ENCODE results near the gene CBX8. TPM values are rescaled to one million over a fixed set of nuclear protein-coding genes. Genes with fewer than 3 reads are reported as not detected.

CBX8 gene
- total RNA-seq, 1 experiment from 2014 or later, result 11.3 TPM

DNA sequence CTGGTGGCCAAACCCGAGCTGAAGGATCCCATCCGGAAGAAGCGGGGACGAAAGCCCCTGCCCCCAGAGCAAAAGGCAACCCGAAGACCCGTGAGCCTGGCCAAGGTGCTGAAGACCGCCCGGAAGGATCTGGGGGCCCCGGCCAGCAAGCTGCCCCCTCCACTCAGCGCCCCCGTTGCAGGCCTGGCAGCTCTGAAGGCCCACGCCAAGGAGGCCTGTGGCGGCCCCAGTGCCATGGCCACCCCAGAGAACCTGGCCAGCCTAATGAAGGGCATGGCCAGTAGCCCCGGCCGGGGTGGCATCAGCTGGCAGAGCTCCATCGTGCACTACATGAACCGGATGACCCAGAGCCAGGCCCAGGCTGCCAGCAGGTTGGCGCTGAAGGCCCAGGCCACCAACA, 13.0 kb downstream of the CBX8 start:
- peaks cover 26% of the 10 kb centered on the region for H3K79me2 ChIP-seq (ENCODE audit: low read length)
- H3K27ac ChIP-seq (ENCODE audit: low read length), result no peak overlapping the region
- ATAC-seq (no peak), DNase-seq (no peak)
- H3F3A ChIP-seq (ENCODE audit: low read length, unreplicated experiment), result no peaks in the 10 kb centered on the region
- peaks cover 13% of the 10 kb centered on the region for H3K4me1 ChIP-seq (ENCODE audit: insufficient read depth, low read length)
- TF ChIP-seq EZH2 (IDR thresholded peaks at IDR 0.05; ENCODE audit: low read length, unreplicated experiment), result no peak
- TF ChIP-seq CTCF (conservative IDR thresholded peaks at IDR 0.05; ENCODE audit: low read depth, low read length), result no peak
- TF ChIP-seq EZH2phosphoT487 (IDR thresholded peaks at IDR 0.05; ENCODE audit: borderline replicate concordance, low read length), result no peak
- peaks cover 8% of the 10 kb centered on the region; the same call in 1 of the 2 replicates for H4K20me1 ChIP-seq (ENCODE audit: low read length)
- H3K27me3 ChIP-seq (ENCODE audit: low read length), result no peaks in the 10 kb centered on the region
- no TSS peak for BruUV-seq (replicated peaks)
- H3K9me2 ChIP-seq (replicated peaks; ENCODE audit: low read length), result no peaks in the 10 kb centered on the region
- H3K4me2 ChIP-seq (ENCODE audit: low read length), result no peak overlapping the region
- peaks cover 38% of the 10 kb centered on the region; the same call in 1 of the 2 replicates for H3K36me3 ChIP-seq (ENCODE audit: low read depth, low read length)
- H3K9me3 ChIP-seq (ENCODE audit: low read length), result no peaks in the 10 kb centered on the region
- CTCF ChIA-PET, result no interaction called here
- POLR2A ChIA-PET (ENCODE audit: unreplicated experiment), result no interaction called here
- no peak overlapping the region for H3K9ac ChIP-seq (ENCODE audit: low read length)
- no peak overlapping the region for H3K4me3 ChIP-seq (ENCODE audit: low read length)
- intact Hi-C loops (cut with micrococcal nuclease), result no loop called here
- H2AFZ ChIP-seq (ENCODE audit: low read length), result no peak overlapping the region

DNA sequence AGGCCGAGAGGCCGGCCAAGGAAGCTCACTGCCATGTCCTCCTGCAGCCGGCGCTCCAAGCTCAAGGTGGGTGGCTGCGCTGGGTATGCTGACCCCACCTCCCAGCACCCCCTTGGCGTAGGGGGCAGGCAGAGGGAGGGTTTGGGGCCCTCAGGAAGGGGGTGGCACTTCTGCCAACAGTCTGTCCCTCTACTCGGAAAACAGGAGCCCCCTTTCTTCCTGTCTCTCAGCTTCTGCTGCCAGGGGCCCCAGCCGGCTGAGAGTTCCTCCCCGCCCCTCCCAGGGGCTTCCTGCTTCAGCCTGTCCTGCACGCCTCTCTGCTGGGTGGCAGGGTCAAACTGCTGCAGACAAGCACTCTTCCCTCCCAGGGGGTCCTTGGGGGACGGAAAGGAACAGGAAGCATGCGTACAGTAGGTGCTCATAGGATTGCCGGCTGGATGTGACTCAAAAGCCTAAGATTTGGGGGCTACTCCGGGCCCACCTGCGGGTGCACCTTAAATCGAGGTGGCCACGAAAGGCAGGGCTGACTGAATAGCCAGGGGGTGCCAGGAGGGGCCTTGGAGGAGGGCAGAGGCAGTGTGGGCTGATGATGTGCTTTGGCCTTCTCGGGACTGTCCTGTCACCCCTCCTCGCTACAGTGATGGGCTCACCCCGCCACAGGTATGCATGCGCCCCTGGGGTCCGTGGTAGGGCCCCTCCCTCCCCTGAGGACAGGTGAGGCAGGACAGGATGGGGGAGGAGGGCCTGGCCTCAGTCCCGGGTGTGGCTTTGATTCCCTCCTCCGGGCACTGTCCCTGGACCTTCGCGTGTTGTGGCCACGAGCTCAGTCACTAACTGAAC, 14.9 kb downstream of the CBX8 start:
- ChIA-PET CTCF (no interaction called here), POLR2A (ENCODE audit: unreplicated experiment) (no interaction called here)
- BruUV-seq (replicated peaks), result no TSS peak
- intact Hi-C loops (cut with micrococcal nuclease), result no loop called here
- Histone ChIP-seq H3K27me3 (ENCODE audit: low read length) (no peaks in the 10 kb centered on the region), H3K79me2 (ENCODE audit: low read length) (peaks cover 34% of the 10 kb centered on the region), H3K27ac (ENCODE audit: low read length) (no peak overlapping the region), H3K36me3 (ENCODE audit: low read depth, low read length) (peaks cover 38% of the 10 kb centered on the region; the same call in 1 of the 2 replicates), H3K9me2 (replicated peaks; ENCODE audit: low read length) (no peaks in the 10 kb centered on the region), H3K9me3 (ENCODE audit: low read length) (no peaks in the 10 kb centered on the region), H2AFZ (ENCODE audit: low read length) (no peak overlapping the region), H4K20me1 (ENCODE audit: low read length) (peaks cover 10% of the 10 kb centered on the region; the same call in 1 of the 2 replicates), H3K9ac (ENCODE audit: low read length) (no peak overlapping the region), H3F3A (ENCODE audit: low read length, unreplicated experiment) (no peaks in the 10 kb centered on the region), H3K4me2 (ENCODE audit: low read length) (no peak overlapping the region), H3K4me1 (ENCODE audit: insufficient read depth, low read length) (peaks cover 22% of the 10 kb centered on the region), H3K4me3 (ENCODE audit: low read length) (no peak overlapping the region)
- DNase-seq (no peak), ATAC-seq (no peak)
- no peak for TF ChIP-seq EZH2 (IDR thresholded peaks at IDR 0.05; ENCODE audit: low read length, unreplicated experiment)
- no peak for TF ChIP-seq CTCF (conservative IDR thresholded peaks at IDR 0.05; ENCODE audit: low read depth, low read length)
- TF ChIP-seq EZH2phosphoT487 (IDR thresholded peaks at IDR 0.05; ENCODE audit: borderline replicate concordance, low read length), result no peak
